Iris pigment epithelial cell (primary cell): ENCODE measurements around the gene ZNF214.
"Not testable (repeated sequence)": the region's sequence is repeated elsewhere in the genome, so short reads cannot be mapped to it uniquely, and the experiment has no call there.

Experiments used
- DNase-seq: peaks from one replicate; pipeline ENCODE4 v3.0.0-alpha.2; 2011; ENCODE audit warnings: low read depth

ZNF214 gene

DNA sequence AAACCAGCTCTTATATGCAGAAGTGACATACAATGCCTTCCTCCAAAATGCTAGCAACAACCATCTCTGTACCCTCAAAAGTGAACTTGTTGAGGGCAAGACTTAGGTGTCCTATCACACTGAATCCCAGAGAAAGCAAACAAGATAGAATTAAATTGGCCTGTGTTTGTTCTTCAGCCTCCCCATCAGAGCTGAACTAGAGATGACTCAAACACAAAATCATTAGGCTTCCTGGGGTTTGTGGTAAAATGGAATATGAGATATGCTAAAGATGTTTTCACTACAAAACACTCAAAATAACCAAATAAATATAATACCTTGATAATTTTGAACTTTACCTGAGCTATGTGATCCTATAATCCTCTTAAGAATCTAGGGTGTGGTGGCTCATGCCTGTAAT is 31.6 kb downstream of the ZNF214 start:
- peak; percentile 68 for DNase-seq

DNA sequence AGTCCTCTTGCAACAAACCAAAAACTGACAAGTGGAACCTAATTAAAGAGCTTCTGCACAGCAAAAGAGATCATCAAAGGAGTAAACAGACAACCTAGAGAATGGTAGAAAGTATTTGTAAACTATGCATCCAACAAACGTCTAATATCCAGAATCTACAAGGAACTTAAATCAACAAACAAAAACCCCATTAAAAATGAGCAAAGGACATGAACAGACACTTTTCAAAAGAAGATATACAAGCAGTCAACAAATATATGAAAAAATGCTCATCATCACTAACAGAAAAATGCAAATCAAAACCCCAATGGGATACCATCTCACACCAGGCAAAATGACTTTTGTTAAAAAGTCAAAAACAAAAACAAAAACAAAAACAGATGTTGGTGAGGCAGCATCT is 33.7 kb downstream of the ZNF214 start:
- DNase-seq: no peak

DNA sequence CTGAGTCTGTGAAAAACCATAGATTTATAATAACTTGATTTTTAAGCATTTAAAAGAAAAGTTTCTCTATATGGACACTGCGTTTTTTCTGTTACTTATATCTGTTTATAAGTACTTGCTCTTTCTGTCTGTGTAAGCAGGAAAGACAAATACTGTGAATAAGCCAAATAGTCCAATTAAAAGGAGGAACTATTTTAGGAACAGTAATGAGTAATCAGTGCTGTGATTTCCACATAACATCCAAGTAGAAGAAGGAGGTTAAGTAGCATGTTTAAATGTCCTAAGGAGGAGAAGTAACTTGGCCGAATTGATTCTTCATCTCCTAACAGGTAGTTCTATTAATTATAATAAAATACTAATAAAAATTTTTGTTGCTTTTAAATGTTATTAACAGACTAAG is 40.8 kb downstream of the ZNF214 start:
- peak; percentile 11 for DNase-seq

DNA sequence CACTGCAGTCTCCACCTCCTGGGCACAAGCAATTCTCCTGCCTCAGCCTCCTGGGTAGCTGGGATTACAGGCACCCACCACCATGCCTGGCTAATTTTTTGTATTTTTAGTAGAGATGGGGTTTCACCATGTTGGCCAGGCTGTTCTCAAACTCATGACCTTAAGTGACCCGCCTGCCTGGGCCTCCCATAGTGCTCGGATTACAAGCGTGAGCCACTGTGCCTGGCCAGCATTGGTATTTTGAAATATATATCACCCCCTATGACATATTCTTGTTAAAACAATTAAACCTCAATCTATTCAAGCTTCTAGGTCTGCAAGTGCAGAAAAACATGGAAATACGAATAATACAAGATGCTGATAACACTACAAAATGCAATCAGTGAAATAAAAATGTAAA is 50.3 kb downstream of the ZNF214 start:
- peak; percentile 63 for DNase-seq

DNA sequence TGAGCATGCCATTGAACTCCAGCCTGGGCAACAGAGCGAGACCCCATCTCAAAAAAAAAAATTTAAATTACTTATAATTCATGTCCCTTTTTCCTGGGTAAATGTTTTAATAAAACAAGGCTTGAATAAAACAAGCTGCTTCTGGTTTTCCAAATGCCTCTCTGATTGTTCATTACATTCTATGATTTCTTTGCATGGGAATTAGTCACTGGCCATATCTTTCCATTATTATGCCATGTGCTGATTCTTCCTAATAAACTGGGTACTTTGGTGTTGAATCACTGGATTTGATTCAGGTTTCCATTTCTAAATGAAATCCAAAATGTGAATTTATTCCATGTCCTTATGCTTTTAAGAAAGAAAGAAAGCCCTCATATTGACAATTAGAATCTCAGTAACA is 51.3 kb downstream of the ZNF214 start:
- DNase-seq: peak; percentile 70

DNA sequence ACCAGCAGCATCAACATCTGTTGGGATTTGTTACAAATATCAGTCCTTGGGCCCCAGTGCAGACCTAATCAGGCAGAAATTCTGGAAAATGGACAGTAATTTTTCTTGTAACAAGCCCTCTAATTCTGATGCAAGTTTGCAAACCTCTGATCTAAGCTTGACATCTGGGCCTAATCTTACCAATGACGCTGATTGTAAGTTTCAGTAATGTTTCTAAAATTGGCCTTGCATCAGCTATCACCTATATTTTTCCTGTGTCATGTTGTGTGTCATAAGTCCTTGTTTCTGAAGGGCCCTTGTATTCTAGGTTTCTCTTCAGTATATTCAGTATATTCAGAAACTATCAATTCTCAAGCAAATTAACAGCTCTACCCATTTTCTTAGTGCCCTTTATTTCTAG is 57.5 kb downstream of the ZNF214 start:
- DNase-seq: no peak

DNA sequence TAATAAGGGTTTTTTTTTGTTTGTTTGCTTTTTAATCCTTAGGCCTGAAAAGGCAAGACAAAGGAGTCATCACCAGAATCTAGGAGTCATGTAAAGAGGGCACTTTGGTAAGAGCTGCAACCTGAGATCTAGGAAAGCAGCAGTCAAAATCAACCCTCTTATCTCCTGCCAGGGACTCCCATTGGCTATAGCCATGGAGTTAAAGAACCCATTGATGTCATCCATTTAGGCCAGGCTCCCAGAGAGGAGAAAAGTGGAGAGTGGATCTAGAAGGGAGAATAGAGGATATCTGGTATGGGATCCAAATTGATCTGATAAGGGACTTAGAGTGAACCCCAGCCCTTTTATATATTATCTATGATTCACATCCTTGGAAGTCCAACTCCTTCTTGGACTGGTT is 58.0 kb downstream of the ZNF214 start:
- no peak for DNase-seq

DNA sequence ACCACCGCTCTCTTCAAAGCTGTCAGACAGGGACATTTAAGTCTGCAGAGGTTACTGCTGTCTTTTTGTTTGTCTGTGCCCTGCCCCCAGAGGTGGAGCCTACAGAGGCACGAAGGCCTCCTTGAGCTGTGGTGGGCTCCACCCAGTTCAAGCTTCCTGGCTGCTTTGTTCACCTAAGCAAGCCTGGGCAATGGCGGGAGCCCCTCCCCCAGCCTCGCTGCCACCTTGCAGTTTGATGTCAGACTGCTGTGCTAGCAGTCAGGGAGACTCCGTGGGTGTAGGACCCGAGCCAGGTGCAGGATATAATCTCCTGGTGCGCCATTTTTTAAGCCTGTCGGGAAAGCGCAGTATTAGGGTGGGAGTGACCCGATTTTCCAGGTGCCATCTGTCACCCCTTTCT is 65.9 kb downstream of the ZNF214 start:
- not testable (repeated sequence) for DNase-seq
